ENCODE measurements around the gene FAM241A. TPM values are rescaled to one million over a fixed set of nuclear protein-coding genes. Genes with fewer than 3 reads are reported as not detected.

Gene FAM241A
- total and polyA plus RNA-seq, 2 of the 13 experiments (the other 11 are each of a cell fraction or from before 2014, with no cell fraction given): 0.61 to 0.69 TPM

DNA sequence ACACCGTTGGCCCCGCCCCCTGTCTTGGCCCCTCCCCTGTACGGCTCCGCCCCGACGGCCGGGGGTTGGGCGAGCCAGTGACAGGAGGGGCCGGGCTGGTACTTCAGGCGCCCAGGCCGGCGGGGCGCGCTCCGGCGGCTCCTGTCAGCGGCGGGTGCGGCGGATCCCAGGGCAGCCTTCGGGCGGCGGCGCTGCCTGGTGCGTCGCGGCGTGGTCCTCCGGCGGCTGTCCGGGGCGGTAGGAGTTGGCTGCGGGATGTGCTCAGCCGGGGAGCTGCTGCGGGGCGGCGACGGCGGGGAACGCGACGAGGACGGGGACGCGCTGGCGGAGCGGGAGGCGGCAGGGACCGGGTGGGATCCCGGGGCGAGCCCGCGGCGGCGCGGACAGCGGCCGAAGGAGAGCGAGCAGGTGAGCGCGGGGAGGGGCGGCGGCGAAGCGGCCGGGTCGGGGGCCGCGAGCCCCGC is at the start of gene FAM241A (continued):
- TF ChIP-seq ZSCAN25 (CRISPR knock-in tag; IDR thresholded peaks at IDR 0.05) (no peak), TEF (CRISPR knock-in tag; IDR thresholded peaks at IDR 0.05) (no peak), BORCS8-MEF2B (CRISPR knock-in tag; IDR thresholded peaks at IDR 0.05) (0 out of 2 replicates have a peak, but pooled peaks have one; percentile 35), FOXA3 (CRISPR knock-in tag; IDR thresholded peaks at IDR 0.05) (peak; percentile 24; the same call in 1 of the 2 replicates), ZNF766 (CRISPR knock-in tag; IDR thresholded peaks at IDR 0.05; ENCODE audit: borderline replicate concordance) (no peak; the same call in 1 of the 2 replicates), ZBTB1 (CRISPR knock-in tag; IDR thresholded peaks at IDR 0.05; ENCODE audit: borderline replicate concordance) (no peak), ZBTB2 (CRISPR knock-in tag; IDR thresholded peaks at IDR 0.05; ENCODE audit: low read depth) (0 out of 2 replicates have a peak, but pooled peaks have one; percentile 38), JUND (CRISPR knock-in tag; IDR thresholded peaks at IDR 0.05) (no peak), MED8 (CRISPR knock-in tag; IDR thresholded peaks at IDR 0.05; ENCODE audit: insufficient replicate concordance) (no peak), MBNL3 (CRISPR knock-in tag; conservative IDR thresholded peaks at IDR 0.05) (no peak), ZNF616 (CRISPR knock-in tag; IDR thresholded peaks at IDR 0.05; ENCODE audit: low read depth) (0 out of 2 replicates have a peak, but pooled peaks have one; percentile 39), MAZ (IDR thresholded peaks at IDR 0.05; ENCODE audit: borderline replicate concordance, low read depth, low read length) (no peak), MAZ (CRISPR knock-in tag; IDR thresholded peaks at IDR 0.05; ENCODE audit: low read depth) (peak; percentile 61; the same call in 1 of the 2 replicates), ONECUT2 (CRISPR knock-in tag; IDR thresholded peaks at IDR 0.05) (no peak), POLR2G (IDR thresholded peaks at IDR 0.05; ENCODE audit: low read depth, low read length) (peak; percentile 65), ZNF788 (CRISPR knock-in tag; IDR thresholded peaks at IDR 0.05; ENCODE audit: borderline replicate concordance) (no peak), TCF12 (IDR thresholded peaks at IDR 0.05) (no peak), TCF12 (CRISPR knock-in tag; IDR thresholded peaks at IDR 0.05) (no peak), ATAD3A (CRISPR knock-in tag; IDR thresholded peaks at IDR 0.05) (no peak), RBAK (CRISPR knock-in tag; IDR thresholded peaks at IDR 0.05) (no peak)
- TF ChIP-seq, protein P1, sequence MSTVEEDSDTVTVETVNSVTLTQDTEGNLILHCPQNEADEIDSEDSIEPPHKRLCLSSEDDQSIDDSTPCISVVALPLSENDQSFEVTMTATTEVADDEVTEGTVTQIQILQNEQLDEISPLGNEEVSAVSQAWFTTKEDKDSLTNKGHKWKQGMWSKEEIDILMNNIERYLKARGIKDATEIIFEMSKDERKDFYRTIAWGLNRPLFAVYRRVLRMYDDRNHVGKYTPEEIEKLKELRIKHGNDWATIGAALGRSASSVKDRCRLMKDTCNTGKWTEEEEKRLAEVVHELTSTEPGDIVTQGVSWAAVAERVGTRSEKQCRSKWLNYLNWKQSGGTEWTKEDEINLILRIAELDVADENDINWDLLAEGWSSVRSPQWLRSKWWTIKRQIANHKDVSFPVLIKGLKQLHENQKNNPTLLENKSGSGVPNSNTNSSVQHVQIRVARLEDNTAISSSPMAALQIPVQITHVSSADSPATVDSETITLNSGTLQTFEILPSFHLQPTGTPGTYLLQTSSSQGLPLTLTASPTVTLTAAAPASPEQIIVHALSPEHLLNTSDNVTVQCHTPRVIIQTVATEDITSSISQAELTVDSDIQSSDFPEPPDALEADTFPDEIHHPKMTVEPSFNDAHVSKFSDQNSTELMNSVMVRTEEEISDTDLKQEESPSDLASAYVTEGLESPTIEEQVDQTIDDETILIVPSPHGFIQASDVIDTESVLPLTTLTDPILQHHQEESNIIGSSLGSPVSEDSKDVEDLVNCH (CRISPR knock-in tag; IDR thresholded peaks at IDR 0.05): no peak
- TF ChIP-seq, protein P2, sequence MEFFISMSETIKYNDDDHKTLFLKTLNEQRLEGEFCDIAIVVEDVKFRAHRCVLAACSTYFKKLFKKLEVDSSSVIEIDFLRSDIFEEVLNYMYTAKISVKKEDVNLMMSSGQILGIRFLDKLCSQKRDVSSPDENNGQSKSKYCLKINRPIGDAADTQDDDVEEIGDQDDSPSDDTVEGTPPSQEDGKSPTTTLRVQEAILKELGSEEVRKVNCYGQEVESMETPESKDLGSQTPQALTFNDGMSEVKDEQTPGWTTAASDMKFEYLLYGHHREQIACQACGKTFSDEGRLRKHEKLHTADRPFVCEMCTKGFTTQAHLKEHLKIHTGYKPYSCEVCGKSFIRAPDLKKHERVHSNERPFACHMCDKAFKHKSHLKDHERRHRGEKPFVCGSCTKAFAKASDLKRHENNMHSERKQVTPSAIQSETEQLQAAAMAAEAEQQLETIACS (CRISPR knock-in tag; IDR thresholded peaks at IDR 0.05): peak; percentile 69
- TF ChIP-seq, protein P3, sequence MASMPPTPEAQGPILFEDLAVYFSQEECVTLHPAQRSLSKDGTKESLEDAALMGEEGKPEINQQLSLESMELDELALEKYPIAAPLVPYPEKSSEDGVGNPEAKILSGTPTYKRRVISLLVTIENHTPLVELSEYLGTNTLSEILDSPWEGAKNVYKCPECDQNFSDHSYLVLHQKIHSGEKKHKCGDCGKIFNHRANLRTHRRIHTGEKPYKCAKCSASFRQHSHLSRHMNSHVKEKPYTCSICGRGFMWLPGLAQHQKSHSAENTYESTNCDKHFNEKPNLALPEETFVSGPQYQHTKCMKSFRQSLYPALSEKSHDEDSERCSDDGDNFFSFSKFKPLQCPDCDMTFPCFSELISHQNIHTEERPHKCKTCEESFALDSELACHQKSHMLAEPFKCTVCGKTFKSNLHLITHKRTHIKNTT (CRISPR knock-in tag; IDR thresholded peaks at IDR 0.05): no peak

All from HepG2 (cell line).